ENCODE measurements around the gene RAB3D.
"Not testable (repeated sequence)": the region's sequence is repeated elsewhere in the genome, so short reads cannot be mapped to it uniquely, and the experiment has no call there.

Gene RAB3D

GRCh38 chr19:11342429-11342828 is 3.0 kb upstream of the RAB3D start:
- DNase-seq (ENCODE audit: low spot score), result no peak
- ChIA-PET POLR2A (ENCODE audit: low non-redundant PET) (no interaction called here), CTCF (interaction anchor here (0.5 to 0.6 kb wide), 2 partner anchors 89 to 147 kb away, joined by 3 to 4 read pairs; no protein-coding TSS in a partner anchor)
- TF ChIP-seq CTCF (conservative IDR thresholded peaks at IDR 0.05; ENCODE audit: low read depth), result no peak
- peak overlapping the region; percentile 88 for H3K27ac ChIP-seq

GRCh38 chr19:11340099-11340467 is 626 bp upstream of the RAB3D start:
- ChIA-PET CTCF (interaction anchor here (1.5 kb wide), 1 partner anchor 41 kb away, joined by 4 read pairs; no protein-coding TSS in a partner anchor), POLR2A (ENCODE audit: low non-redundant PET) (interaction anchor here (0.5 kb wide), 1 partner anchor 183 kb away, joined by 5 read pairs; no protein-coding TSS in a partner anchor)
- peak overlapping the region; percentile 89 for H3K27ac ChIP-seq
- not testable (repeated sequence) for DNase-seq (ENCODE audit: low spot score)

GRCh38 chr19:11338569-11339253 is 746 bp downstream of the RAB3D start:
- ChIA-PET CTCF (interaction anchor here (1.5 kb wide), 1 partner anchor 43 kb away, joined by 4 read pairs; no protein-coding TSS in a partner anchor), POLR2A (ENCODE audit: low non-redundant PET) (interaction anchor here (0.6 kb wide), 1 partner anchor 157 kb away, joined by 3 read pairs; no protein-coding TSS in a partner anchor)
- peak overlapping the region; percentile 89 for H3K27ac ChIP-seq
- DNase-seq (ENCODE audit: low spot score), result peak; percentile 51
- TF ChIP-seq CTCF (conservative IDR thresholded peaks at IDR 0.05; ENCODE audit: low read depth), result no peak

GRCh38 chr19:11338121-11338520 is 1.3 kb downstream of the RAB3D start:
- CTCF ChIA-PET, result interaction anchor here (0.6 kb wide), 1 partner anchor 30 kb away, joined by 3 read pairs; no protein-coding TSS in a partner anchor
- TF ChIP-seq CTCF (conservative IDR thresholded peaks at IDR 0.05; ENCODE audit: low read depth), result no peak
- POLR2A ChIA-PET (ENCODE audit: low non-redundant PET), result interaction anchor here (0.5 to 0.6 kb wide), 2 partner anchors 16 to 156 kb away, joined by 3 read pairs; no protein-coding TSS in a partner anchor
- DNase-seq (ENCODE audit: low spot score), result no peak
- H3K27ac ChIP-seq, result peak overlapping the region; percentile 89

GRCh38 chr19:11337080-11337479 is 2.4 kb downstream of the RAB3D start:
- CTCF ChIA-PET, result no interaction called here
- no peak for DNase-seq (ENCODE audit: low spot score)
- no peak for TF ChIP-seq CTCF (conservative IDR thresholded peaks at IDR 0.05; ENCODE audit: low read depth)
- H3K27ac ChIP-seq, result peak overlapping the region; percentile 89
- POLR2A ChIA-PET (ENCODE audit: low non-redundant PET), result interaction anchor here (0.7 kb wide), 1 partner anchor 43 kb away, joined by 3 read pairs; no protein-coding TSS in a partner anchor

- DNase-seq (ENCODE audit: low spot score), result no peak
- POLR2A ChIA-PET (ENCODE audit: low non-redundant PET), result no interaction called here
- CTCF ChIA-PET, result no interaction called here
- peak overlapping the region; percentile 89; the same call in 1 of the 2 replicates for H3K27ac ChIP-seq
- TF ChIP-seq CTCF (conservative IDR thresholded peaks at IDR 0.05; ENCODE audit: low read depth), result no peak
Observed at GRCh38 chr19:11335449-11336146, 3.9 kb downstream of the RAB3D start.

GRCh38 chr19:11333838-11334237 is 5.6 kb downstream of the RAB3D start:
- POLR2A ChIA-PET (ENCODE audit: low non-redundant PET); DNase-seq (ENCODE audit: low spot score); CTCF ChIA-PET: not testable (repeated sequence)
- peak overlapping the region; percentile 34 for H3K27ac ChIP-seq

All from RWPE1 (cell line).